Coronary artery (tissue), 2 donors: ENCODE data around the gene WHRN.

Experiments
- DNase-seq: peaks from one replicate; pipeline ENCODE4 v3.0.0-alpha.2; 2017; ENCODE audit warnings: low spot score
- H3K27ac ChIP-seq, 2 donors: fragments of 200-600 bp; sonication (generic); one replicate each; pipeline ENCODE4 v1.5.1; 2016 to 2019
- H3K4me3 ChIP-seq: fragments of 200-600 bp; sonication (generic); 2 replicates; pipeline ENCODE4 v1.5.1; 2016; ENCODE audit warnings: mild to moderate bottlenecking, moderate library complexity
- TF ChIP-seq, protein P1 (sequence below): fragments of 200-600 bp; sonication (generic); IDR thresholded peaks from one replicate; pipeline ENCODE4 v1.5.1; 2019; ENCODE audit warnings: antibody characterized with exemption

WHRN gene

DNA sequence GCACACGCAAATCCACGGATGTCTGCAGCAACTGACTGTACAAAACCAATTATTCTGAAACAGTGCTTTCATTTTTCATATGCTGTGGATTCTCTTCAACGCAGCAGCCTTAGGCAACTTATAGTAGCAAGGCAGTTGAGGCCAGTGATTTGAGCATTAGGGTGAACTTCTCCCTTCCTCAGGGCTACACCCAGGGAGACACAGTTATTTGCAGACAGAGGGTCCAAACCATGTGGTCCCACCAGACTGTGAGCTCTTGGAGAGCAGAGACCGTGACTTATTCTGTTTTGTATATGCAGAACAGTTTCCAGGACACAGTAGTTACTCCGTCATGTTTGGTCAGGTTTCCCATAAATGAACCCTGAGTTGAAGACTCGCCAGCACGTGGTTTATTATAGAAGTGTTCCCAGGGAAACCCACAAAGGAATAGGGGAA is 19.0 kb upstream of the WHRN start:
- Histone ChIP-seq H3K4me3 (no peak overlapping the region), H3K27ac (no peak overlapping the region)
- TF ChIP-seq, protein P1, sequence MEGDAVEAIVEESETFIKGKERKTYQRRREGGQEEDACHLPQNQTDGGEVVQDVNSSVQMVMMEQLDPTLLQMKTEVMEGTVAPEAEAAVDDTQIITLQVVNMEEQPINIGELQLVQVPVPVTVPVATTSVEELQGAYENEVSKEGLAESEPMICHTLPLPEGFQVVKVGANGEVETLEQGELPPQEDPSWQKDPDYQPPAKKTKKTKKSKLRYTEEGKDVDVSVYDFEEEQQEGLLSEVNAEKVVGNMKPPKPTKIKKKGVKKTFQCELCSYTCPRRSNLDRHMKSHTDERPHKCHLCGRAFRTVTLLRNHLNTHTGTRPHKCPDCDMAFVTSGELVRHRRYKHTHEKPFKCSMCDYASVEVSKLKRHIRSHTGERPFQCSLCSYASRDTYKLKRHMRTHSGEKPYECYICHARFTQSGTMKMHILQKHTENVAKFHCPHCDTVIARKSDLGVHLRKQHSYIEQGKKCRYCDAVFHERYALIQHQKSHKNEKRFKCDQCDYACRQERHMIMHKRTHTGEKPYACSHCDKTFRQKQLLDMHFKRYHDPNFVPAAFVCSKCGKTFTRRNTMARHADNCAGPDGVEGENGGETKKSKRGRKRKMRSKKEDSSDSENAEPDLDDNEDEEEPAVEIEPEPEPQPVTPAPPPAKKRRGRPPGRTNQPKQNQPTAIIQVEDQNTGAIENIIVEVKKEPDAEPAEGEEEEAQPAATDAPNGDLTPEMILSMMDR = no peak
- DNase-seq = no peak

DNA sequence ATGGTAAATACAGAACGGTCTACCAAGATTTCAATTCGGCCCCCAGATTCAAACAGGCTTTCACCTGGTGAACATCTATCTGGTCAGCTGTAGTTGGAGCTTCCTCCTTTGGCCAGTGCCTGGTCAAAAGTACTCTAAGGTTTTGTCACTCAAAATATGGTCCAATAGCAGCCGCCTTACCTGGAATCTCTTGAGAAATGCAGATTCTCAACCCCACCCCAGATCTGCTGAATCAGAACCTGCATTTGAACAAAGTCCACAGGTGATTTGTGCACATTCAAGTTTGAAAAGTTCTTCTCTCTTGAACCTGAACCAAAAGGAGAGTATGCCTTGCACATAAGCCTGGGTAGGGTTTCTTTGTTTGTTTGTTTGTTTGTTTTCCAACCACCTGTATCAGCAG is 17.6 kb upstream of the WHRN start:
- TF ChIP-seq, protein P1 = no peak
- Histone ChIP-seq H3K27ac (no peak overlapping the region), H3K4me3 (no peak overlapping the region)
- DNase-seq = no peak

DNA sequence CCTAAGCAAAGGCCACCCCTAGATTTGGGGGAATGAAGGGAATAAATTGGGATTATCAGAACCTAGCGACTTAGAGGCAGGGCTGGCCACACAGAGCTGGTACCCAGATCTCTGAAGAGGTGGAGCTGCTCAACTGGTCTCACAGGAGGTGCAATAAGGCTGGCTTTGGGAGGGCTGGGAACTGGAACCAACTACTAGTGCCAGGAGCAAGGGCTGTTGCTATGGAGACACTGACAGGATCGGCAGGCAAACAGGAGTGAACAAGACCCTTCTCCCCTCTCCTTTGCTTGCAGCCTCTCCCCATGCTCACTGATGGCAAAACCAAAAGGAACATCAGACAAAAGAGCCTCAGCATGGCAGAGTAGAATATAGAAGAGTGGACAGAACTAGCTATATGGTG is 17.0 kb upstream of the WHRN start:
- H3K27ac ChIP-seq = no peak overlapping the region
- no peak for DNase-seq
- TF ChIP-seq, protein P1 = no peak
- no peak overlapping the region for H3K4me3 ChIP-seq

GRCh38 chr9:114521846-114522245 is 16.6 kb upstream of the WHRN start:
- no peak for DNase-seq
- TF ChIP-seq, protein P1 = no peak
- no peak overlapping the region for H3K4me3 ChIP-seq
- no peak overlapping the region for H3K27ac ChIP-seq

DNA sequence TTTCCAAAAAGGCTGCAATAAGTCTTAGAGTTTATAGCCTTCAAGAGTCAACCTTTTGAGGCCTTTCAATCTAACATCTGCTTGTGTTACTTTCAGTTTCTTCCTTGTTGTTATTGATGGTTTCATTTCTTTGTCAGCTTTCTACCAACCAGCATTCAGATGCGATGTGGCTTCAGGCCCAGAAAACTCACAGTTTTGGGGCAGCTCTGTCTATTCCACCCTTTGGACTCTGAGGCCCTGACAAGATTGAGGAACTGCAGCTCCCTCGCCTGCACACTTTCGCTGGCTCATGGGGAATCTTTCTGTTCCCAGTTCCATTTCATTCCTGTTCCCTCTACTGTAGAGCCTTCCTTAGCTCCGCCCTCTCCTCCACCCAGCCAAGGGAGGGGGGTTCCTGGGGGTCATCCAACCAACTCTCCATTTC is 13.3 kb upstream of the WHRN start:
- H3K4me3 ChIP-seq = no peak overlapping the region
- TF ChIP-seq, protein P1 = no peak
- no peak for DNase-seq
- H3K27ac ChIP-seq = no peak overlapping the region

DNA sequence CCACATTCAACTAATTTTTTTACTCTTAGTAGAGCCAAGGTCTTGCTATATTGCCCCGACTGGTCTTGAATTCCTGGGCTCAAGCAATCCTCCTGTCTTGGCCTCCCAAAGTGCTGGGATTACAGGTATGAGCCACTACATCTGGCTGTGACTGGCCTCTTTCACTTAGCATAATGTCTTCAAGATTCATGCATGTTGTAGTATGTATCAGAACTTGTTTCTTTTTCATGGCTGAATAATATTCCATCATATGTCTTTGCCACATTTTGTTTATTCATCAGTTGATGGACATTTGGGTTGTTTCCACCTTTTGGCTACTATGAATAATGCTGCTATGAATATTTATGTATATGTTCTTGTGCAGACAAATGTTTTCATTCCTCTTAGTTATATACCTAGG is 12.8 kb upstream of the WHRN start:
- H3K27ac ChIP-seq = no peak overlapping the region
- no peak for DNase-seq
- TF ChIP-seq, protein P1 = no peak

DNA sequence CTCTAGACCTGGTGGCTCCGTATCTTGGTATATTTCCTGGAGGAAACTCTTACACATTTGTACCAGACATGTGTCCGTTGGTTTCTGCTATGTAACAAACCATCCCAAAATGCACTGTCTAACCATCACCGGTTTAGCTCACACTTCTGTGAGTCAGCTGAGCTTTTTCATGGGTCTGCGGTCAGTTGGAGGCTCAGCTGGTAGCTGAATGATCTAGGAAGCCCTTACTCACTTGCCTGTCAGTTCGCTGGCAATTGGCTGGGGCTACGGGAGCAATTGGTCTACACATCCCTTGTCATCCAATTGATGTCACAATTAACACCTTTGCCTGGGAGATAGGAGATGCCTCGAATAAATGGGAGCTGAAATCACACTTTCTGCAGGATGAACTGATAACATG is 11.6 kb upstream of the WHRN start:
- no peak overlapping the region for H3K4me3 ChIP-seq
- no peak for DNase-seq
- H3K27ac ChIP-seq = no peak overlapping the region
- TF ChIP-seq, protein P1 = no peak

More for the DNA sequence above, 12.8 kb upstream of the WHRN start:
- H3K4me3 ChIP-seq = no peak overlapping the region
